ENCODE measurements around the gene FRMPD2. TPM values are rescaled to one million over a fixed set of nuclear protein-coding genes. Genes with fewer than 3 reads are reported as not detected.

Gene FRMPD2
- total RNA-seq, 1 donor from 2014 or later, result 1.6 TPM

- Mint-ChIP-seq H3K27ac (ENCODE audit: unreplicated experiment) (no peak overlapping the region), H3K4me1 (ENCODE audit: low read depth, unreplicated experiment) (no peaks in the 10 kb centered on the region), H3K4me3 (ENCODE audit: unreplicated experiment) (no peak overlapping the region), H3K36me3 (ENCODE audit: unreplicated experiment) (peaks cover 3% of the 10 kb centered on the region), H3K27me3 (ENCODE audit: unreplicated experiment) (no peaks in the 10 kb centered on the region), H3K9me3 (ENCODE audit: unreplicated experiment) (peaks cover 3% of the 10 kb centered on the region)
- no peak for TF ChIP-seq CTCF (IDR thresholded peaks at IDR 0.05; ENCODE audit: partially characterized antibody, unreplicated experiment)
- DNase-seq, result no peak
Measured at GRCh38 chr10:48296576-48297098, 22.1 kb upstream of the FRMPD2 start.

GRCh38 chr10:48294431-48294830 is 19.9 kb upstream of the FRMPD2 start:
- no peaks in the 10 kb centered on the region for H3K36me3 Mint-ChIP-seq (ENCODE audit: unreplicated experiment)
- H3K9me3 Mint-ChIP-seq (ENCODE audit: unreplicated experiment), result no peaks in the 10 kb centered on the region
- H3K27ac Mint-ChIP-seq (ENCODE audit: unreplicated experiment), result no peak overlapping the region
- peaks cover 7% of the 10 kb centered on the region for H3K4me1 Mint-ChIP-seq (ENCODE audit: low read depth, unreplicated experiment)
- no peak overlapping the region for H3K4me3 Mint-ChIP-seq (ENCODE audit: unreplicated experiment)
- no peaks in the 10 kb centered on the region for H3K27me3 Mint-ChIP-seq (ENCODE audit: unreplicated experiment)
- TF ChIP-seq CTCF (IDR thresholded peaks at IDR 0.05; ENCODE audit: partially characterized antibody, unreplicated experiment), result no peak
- DNase-seq, result no peak

- H3K27ac Mint-ChIP-seq (ENCODE audit: unreplicated experiment), result no peak overlapping the region
- peaks cover 3% of the 10 kb centered on the region for H3K9me3 Mint-ChIP-seq (ENCODE audit: unreplicated experiment)
- no peak for DNase-seq
- H3K4me3 Mint-ChIP-seq (ENCODE audit: unreplicated experiment), result no peak overlapping the region
- peaks cover 10% of the 10 kb centered on the region for H3K4me1 Mint-ChIP-seq (ENCODE audit: low read depth, unreplicated experiment)
- H3K36me3 Mint-ChIP-seq (ENCODE audit: unreplicated experiment), result no peaks in the 10 kb centered on the region
- TF ChIP-seq CTCF (IDR thresholded peaks at IDR 0.05; ENCODE audit: partially characterized antibody, unreplicated experiment), result no peak
- H3K27me3 Mint-ChIP-seq (ENCODE audit: unreplicated experiment), result peaks cover 2% of the 10 kb centered on the region
Measured at GRCh38 chr10:48292616-48293015, 18.1 kb upstream of the FRMPD2 start.

- Mint-ChIP-seq H3K36me3 (ENCODE audit: unreplicated experiment) (no peaks in the 10 kb centered on the region), H3K9me3 (ENCODE audit: unreplicated experiment) (peaks cover 3% of the 10 kb centered on the region), H3K4me3 (ENCODE audit: unreplicated experiment) (no peak overlapping the region), H3K4me1 (ENCODE audit: low read depth, unreplicated experiment) (peaks cover 18% of the 10 kb centered on the region), H3K27me3 (ENCODE audit: unreplicated experiment) (peaks cover 2% of the 10 kb centered on the region), H3K27ac (ENCODE audit: unreplicated experiment) (no peak overlapping the region)
- no peak for DNase-seq
- TF ChIP-seq CTCF (IDR thresholded peaks at IDR 0.05; ENCODE audit: partially characterized antibody, unreplicated experiment), result no peak
Measured at GRCh38 chr10:48291190-48291589, 16.7 kb upstream of the FRMPD2 start.

GRCh38 chr10:48290286-48290685 is 15.8 kb upstream of the FRMPD2 start:
- no peak for DNase-seq
- no peak overlapping the region for H3K4me3 Mint-ChIP-seq (ENCODE audit: unreplicated experiment)
- H3K9me3 Mint-ChIP-seq (ENCODE audit: unreplicated experiment), result peaks cover 6% of the 10 kb centered on the region
- H3K36me3 Mint-ChIP-seq (ENCODE audit: unreplicated experiment), result peaks cover 4% of the 10 kb centered on the region
- H3K27me3 Mint-ChIP-seq (ENCODE audit: unreplicated experiment), result peaks cover 2% of the 10 kb centered on the region
- H3K27ac Mint-ChIP-seq (ENCODE audit: unreplicated experiment), result peak overlapping the region; percentile 53
- peaks cover 26% of the 10 kb centered on the region for H3K4me1 Mint-ChIP-seq (ENCODE audit: low read depth, unreplicated experiment)
- TF ChIP-seq CTCF (IDR thresholded peaks at IDR 0.05; ENCODE audit: partially characterized antibody, unreplicated experiment), result no peak

All from glutamatergic neuron (in vitro differentiated cells).